COLO668 (cell line): ENCODE results near the gene SLC22A12.

Experiments
- DNase-seq: peaks from one replicate; lab custom pipeline; 2025; ENCODE audit not compliant: unreplicated experiment; lab: John Stamatoyannopoulos, UW

Gene SLC22A12

GRCh38 chr11:64602466-64603070 lies 11.5 kb downstream of the SLC22A12 start:
- no peak for DNase-seq

- no peak for DNase-seq
Observed at GRCh38 chr11:64603411-64604110, 12.5 kb downstream of the SLC22A12 start.

GRCh38 chr11:64604458-64605243 lies 13.6 kb downstream of the SLC22A12 start:
- no peak for DNase-seq

- no peak for DNase-seq
Observed at GRCh38 chr11:64605244-64605560, 14.2 kb downstream of the SLC22A12 start.

GRCh38 chr11:64605656-64606585 lies 14.9 kb downstream of the SLC22A12 start:
- DNase-seq, result no peak

- DNase-seq, result no peak
Observed at GRCh38 chr11:64606796-64607380, 15.9 kb downstream of the SLC22A12 start.

GRCh38 chr11:64607381-64607985 lies 16.5 kb downstream of the SLC22A12 start:
- no peak for DNase-seq

- DNase-seq, result no peak
Observed at GRCh38 chr11:64608046-64608445, 17.0 kb downstream of the SLC22A12 start.

- no peak for DNase-seq
Observed at GRCh38 chr11:64608636-64609035, 17.6 kb downstream of the SLC22A12 start.

GRCh38 chr11:64609436-64610047 lies 18.5 kb downstream of the SLC22A12 start:
- no peak for DNase-seq

GRCh38 chr11:64610596-64610995 lies 19.6 kb downstream of the SLC22A12 start:
- DNase-seq, result no peak

GRCh38 chr11:64611176-64611575 lies 20.2 kb downstream of the SLC22A12 start:
- DNase-seq, result no peak

- no peak for DNase-seq
Observed at GRCh38 chr11:64611869-64612646, 21.0 kb downstream of the SLC22A12 start.

- DNase-seq, result no peak
Observed at GRCh38 chr11:64613648-64614047, 22.6 kb downstream of the SLC22A12 start.

GRCh38 chr11:64614917-64615316 lies 23.9 kb downstream of the SLC22A12 start:
- no peak for DNase-seq

- DNase-seq, result no peak
Observed at GRCh38 chr11:64616817-64617216, 25.8 kb downstream of the SLC22A12 start.

GRCh38 chr11:64619196-64619595 lies 28.2 kb downstream of the SLC22A12 start:
- DNase-seq, result no peak

GRCh38 chr11:64619811-64620380 lies 28.9 kb downstream of the SLC22A12 start:
- DNase-seq, result no peak
